ENCODE measurements around the gene PLG. TPM values are rescaled to one million over a fixed set of nuclear protein-coding genes. Genes with fewer than 3 reads are reported as not detected.
"Not testable (repeated sequence)": the region's sequence is repeated elsewhere in the genome, so short reads cannot be mapped to it uniquely, and the experiment has no call there.

PLG gene
- total RNA-seq, 1 experiment from 2014 or later: not detected

DNA sequence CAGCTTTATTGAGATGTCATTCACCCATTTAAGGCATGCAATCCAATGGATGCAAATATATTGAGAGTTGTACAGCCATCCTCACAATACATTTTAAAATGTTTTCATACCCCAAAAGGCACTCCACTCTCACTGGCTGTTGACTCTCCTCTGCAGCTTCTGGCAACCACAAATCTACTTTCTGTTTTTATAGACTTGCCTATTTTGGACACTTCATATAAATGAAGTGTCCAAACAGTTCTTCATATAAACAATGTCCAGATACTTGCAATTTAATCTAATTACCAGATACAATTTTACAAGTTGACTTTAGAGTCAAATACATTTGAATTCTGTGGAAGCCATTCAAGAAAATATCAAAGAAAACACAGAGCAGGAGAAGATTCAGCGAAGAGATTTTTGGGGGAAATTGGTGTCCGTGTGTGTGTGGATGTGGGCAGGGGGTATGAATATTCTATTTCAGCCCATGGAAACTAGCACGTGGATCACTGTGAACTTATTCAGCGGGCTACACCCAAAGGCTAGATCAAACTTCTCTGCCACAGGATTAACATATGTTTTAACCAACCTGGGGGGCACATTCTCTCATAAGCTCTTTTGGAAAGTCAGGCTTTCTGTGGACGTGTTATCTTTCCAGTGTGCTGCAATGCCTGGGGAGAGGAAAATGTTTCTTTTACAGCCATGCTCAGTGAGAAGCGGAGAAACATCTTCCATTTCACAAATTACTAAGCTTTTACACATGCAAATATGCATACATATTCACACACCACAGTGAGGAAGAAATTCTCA is 73.9 kb downstream of the PLG start:
- DNase-seq (ENCODE audit: low read depth): no peak

DNA sequence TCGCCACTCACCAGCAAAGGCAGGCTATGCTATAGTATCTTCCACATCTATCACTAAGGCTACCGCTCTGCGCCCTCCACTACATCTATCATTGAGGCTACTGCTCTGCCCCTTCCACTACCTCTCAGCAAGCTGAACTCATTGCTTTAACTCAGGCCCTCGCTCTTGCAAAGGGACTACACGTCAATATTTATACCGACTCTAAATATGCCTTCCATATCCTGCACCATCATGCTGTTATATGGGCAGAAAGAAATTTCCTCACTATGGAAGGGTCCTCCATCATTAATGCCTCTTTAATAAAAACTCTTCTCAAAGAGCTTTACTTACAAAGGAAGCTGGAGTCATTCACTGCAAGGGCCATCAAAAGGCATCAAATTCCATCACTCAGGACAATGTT is 77.1 kb downstream of the PLG start:
- not testable (repeated sequence) for DNase-seq (ENCODE audit: low read depth)

DNA sequence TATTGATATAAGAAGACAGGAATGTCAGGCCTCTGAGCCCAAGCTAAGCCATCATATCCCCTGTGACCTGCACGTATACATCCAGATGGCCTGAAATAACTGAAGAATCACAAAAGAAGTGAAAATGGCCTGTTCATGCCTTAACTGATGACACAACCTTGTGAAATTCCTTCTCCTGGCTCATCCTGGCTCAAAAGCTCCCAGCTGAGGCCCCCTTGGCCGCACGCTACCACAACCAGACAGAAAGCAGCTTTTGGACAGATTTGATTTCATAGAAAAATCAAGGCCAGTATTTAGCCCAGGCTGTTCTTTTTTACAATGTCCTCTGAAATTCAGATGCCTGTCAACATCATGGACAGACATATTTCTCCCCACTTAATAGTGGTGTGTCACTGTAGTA is 78.6 kb downstream of the PLG start:
- not testable (repeated sequence) for DNase-seq (ENCODE audit: low read depth)

DNA sequence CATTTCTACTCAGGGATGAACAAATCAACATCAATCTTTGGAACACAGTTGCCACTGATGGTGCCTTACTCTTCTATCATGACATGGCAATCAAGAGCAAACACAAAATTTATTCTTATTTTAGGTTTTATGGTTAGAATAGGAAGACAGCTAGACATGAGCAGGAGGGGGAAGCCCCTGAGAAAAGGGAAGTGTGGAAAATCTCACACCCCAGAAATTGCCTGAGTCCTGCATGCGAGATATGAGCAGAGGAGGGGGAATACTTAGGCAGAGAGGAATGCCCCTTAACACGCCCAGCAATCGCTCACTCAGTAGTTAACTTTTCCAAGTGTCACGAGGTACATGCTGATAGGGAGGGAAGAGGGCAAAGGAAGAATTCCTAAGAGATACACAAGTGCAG is 79.3 kb downstream of the PLG start:
- DNase-seq (ENCODE audit: low read depth): no peak

DNA sequence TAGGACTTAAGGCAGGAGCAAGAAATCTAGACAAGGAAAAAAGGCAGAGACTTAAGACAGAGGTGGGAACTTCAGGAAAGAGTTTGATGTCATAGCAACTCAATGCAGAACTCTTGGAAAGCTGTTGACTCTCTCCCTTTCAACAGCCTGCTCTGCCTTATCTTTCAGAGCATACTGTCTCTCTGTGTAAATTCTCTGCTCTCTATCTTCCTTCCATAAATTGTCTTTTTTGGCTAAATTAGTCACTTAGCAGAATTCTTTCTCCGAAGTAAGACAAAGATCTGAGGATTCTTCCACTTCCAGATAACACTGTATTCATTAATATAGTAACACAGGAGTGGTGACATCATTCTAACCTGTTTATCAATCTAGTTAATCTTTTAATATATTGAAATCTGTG is 80.2 kb downstream of the PLG start:
- DNase-seq (ENCODE audit: low read depth): no peak

DNA sequence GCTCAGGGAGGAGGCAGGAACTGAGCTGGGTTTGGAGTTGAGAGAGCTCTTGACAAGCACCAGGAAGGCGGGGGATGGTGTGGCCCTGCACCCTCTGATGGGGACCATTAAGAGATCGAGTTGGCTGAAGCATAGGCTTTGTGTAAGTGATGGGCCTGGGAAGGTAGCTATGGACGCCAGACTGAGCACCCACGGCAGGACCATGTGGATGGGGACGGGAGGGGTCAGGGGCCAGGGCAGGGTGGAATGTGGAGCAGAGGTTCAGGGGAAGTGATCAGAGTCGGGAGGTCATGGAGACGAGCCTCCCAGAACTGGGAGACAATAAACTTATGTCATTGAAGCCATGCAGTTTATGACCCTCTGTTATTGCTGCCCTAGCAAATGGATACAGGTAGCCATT is 81.7 kb downstream of the PLG start:
- DNase-seq (ENCODE audit: low read depth): no peak

DNA sequence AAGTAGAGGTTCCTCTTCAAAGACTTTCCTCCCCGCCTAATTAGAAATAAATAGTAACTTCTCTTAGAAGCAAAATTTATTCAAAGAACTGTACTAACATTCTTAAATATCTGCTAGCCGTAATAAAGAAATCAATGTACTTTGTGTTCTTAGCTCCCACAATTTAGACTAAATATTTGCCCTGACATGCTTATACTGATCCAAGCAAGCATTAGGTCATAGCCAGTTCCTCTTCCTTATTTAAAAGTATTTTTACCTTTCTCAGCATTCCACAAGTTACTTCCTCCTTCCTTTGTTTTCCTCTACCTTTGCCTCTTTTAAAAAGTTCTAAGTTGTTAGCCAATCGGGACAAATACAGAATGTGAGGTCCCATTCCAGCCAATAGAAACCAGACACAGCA is 86.1 kb downstream of the PLG start:
- DNase-seq (ENCODE audit: low read depth): not testable (repeated sequence)

DNA sequence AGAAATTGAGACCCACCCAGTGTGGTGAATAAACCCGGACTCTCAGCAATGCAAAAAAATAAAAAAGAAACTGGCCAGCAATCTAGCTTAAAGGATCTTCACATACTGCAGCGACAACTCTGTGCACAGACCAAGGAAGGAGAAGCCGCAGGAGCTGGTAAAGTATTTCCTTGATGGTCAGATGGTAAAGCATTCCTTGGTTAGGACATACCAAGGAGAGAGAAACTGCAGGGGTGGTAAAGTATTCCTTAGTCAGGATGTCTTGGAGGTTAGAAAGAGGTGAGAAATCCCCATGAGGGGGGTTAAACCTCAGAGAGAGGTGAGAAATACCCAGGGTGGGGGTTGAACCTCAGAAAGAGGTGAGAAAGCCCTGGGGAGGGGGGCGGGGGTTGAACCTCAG is 86.8 kb downstream of the PLG start:
- no peak for DNase-seq (ENCODE audit: low read depth)

DNA sequence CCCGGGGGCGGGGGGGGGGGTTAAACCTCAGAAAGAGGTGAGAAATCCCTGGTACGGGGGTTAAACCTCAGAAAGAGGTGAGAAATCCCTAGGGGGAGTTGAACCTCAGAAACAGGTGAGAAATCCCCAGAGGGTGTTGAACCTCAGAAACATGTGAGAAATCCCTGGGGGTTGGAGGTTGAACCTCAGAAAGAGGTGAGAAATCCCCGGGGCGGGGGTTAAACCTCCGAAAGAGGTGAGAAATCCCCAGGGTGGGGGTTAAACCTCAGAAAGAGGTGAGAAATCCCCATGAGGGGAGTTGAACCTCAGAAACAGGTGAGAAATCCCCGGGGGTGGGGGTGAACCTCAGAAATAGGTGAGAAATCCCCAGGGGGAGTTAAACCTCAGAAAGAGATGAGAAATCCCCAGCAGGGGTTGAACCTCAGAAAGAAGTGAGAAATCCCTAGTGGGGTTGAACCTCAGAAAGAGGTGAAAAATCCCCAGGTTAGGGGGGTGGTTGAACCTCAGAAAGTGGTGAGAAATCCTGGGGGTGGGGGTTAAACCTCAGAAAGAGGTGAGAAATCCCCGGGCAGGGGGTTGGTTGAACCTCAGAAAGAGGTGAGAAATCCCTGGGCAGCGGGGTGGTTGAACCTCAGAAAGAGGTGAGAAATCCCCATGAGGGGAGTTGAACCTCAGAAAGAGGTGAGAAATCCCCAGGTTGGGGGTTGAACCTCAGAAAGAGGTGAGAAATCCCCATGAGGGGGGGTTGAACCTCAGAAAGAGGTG is 87.4 kb downstream of the PLG start:
- no peak for DNase-seq (ENCODE audit: low read depth)

DNA sequence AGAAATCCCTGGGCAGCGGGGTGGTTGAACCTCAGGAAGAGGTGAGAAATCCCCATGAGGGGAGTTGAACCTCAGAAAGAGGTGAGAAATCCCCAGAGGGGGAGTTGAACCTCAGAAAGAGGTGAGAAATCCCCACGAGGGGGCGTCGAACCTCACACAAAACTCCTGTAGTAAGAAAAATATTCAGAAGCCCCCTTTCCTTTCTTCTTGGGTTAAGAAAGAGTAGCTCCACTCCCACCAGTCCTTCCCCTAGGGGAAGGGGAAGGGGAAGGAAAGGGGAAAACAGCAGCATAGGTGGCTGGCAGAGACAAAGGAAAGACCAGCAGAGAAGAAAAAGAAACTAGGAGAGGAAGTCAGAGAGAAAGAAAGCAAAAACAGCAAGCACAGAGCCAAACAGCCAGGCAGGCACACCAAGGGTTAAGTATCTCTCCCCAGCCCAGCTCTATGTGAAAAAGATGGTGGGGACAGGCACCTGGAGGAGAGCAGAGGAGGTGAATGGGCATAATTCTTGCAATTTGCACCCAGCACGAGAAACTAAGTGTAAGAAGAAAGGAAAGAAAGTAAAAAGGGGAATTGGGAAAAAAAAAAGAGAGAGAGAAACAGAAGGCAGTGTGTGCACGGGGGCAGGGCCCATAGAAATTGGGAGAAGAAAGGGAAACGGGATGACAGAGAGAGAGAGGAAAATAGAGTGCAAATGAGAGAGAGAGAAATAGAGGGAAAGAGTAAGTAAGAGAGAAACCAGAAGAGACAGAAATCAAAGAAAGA is 88.2 kb downstream of the PLG start:
- DNase-seq (ENCODE audit: low read depth): no peak

DNA sequence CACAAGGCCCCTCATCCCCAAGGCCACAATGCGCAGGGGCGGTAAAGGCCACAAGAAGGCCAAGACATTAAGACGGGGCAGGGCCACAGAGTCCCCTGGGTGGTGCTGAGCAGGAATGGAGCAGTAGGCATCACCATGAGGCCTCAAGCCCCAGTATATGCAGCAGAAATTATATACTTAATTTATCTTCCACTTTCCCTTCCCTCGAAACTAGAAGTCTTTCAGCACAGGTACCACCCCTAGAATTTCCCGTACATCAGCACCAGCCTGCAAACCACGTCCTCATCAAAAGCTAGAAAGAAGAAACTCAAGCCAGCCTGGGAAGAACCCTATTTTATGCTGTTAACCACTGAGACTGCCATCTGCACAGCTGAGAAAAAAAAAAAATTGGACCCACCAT is 89.4 kb downstream of the PLG start:
- DNase-seq (ENCODE audit: low read depth): no peak

DNA sequence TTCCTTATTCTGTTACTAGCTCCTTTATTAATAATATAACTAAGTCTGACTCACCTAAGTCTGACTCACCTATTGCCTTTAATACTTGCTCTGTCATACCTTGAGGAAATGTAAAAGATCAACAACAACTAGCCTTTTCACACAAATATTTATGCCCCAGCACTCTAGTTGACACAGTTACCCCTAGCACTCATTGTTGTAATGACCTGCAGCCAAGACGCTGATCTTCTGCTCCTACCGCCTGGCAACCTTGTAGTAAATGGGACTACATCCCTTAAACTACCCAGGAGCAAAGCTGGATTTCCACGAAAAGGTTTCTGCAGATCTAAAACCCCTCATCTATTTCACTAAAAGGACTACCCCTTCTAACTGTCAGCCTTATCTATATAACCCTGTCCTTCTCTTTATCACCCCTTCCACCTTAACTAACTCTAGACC is 90.0 kb downstream of the PLG start:
- DNase-seq (ENCODE audit: low read depth): no peak

DNA sequence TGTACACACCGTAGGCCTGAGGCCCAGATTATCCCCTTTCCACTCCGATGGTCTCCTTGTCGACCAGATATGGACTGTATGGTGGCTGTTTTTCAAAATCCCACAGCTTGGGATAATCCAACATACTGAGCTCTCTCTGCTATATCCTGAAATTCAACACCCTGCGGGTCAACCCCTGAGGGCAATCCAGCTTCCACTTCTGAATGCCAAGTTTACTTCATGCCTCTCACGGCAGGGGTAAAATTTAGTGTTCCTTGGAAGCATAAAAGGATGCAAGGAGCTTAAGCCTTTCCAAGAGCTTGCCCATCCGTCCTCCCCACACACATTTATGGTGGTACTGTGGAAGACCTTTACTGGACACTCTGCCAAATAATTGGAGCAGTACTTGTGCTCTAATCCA is 90.7 kb downstream of the PLG start:
- DNase-seq (ENCODE audit: low read depth): peak; percentile 45

DNA sequence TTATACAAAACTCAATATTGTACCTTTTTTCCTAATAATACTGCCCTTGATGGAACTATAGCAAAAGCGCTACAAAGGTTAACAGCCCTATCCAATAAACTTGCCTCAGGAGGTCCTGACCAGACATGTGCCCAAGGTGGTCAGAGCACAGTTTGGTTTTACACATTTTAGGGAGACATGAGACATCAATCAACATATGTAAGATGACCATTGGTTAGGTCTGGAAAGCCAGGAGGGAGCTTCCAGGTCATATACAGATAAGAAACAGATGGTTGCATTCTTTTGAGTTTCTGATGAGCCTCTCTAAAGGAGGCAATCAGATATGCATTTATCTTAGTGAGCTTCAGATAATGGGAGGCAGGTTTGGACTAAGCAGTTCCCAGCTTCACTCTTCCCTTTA is 91.6 kb downstream of the PLG start:
- no peak for DNase-seq (ENCODE audit: low read depth)

DNA sequence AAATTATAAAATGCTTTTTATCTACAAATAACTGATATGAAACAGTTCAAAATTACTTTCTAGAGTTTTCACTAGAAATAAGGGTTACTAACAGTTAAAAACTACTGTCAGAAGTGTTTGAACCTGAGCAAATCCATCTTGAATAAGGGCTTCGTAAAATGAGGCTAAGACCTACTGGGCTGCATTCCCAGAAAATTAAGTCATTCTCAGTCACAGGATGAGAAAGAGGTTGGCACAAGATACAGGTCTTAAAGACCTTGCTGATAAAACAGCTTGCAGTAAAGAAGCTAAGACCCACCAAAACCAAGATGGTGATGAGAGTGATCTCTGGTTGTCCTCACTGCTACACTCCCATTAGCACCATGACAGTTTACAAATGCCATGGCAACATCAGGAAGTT is 93.7 kb downstream of the PLG start:
- no peak for DNase-seq (ENCODE audit: low read depth)

DNA sequence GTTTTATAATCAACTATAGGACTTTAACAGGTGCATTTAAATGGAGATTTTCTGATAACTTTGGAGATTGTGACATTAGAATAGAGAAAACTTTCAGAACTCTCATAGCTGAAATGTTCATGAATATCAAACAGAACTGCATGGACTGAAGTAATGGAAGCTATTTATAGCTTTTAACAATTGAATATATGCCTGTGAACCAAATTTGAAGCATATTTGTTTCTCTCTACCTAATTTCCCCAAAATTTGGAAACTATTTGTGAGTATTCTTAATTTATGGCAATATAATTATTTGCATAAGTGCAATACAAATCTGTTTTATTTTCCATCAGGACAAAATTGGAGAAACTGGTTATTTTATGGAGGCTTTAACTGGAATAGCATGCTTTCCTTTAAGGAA is 96.6 kb downstream of the PLG start:
- DNase-seq (ENCODE audit: low read depth): no peak

DNA sequence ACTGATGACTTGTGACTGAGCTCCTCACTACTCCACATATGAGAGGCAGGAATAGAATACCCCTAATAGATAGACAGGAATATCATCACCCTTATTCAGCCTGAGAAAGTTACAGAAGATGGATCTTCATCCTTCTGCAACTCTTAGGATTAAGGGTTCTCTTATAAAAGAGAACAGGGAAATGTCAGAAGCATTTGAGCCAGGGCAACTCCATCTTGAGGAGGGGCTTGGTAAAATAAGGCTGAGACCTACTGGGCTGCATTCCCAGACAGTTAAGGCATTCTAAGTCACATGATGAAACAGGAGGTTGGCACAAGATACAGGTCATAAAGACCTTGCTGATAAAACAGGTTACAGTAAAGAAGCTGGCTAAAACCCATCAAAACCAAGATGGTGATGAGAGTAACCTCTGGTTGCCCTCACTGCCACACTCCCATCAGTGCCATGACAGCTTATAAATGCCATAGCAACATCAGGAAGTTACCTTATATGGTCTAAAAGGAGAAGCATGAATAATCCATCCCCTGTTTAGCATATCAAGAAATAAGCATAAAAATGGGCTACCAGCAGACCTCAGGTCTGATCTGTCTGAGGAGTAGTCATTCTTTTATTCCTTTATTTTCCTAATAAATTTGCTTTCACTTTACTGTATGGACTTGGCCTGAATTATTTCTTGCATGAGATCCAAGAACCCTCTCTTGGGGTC is 97.9 kb downstream of the PLG start:
- DNase-seq (ENCODE audit: low read depth): no peak

DNA sequence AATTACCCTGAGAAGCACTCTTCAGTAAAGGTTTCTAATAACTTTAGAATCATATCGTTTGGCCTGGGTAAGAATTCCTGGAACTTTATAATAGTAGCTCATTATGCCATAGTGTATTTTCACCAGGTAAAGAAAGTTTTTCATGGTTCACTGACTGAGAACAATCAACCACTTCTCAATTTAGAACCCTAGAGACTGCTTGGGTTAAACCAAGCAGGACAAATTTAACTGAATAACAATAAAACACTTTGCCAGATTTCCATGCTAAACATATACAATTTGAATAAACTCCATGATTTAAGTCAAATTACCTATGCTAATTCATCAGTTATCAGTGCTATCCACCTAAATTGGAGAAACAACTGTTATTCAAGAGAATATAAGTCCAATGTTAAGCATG is 99.4 kb downstream of the PLG start:
- DNase-seq (ENCODE audit: low read depth): no peak

DNA sequence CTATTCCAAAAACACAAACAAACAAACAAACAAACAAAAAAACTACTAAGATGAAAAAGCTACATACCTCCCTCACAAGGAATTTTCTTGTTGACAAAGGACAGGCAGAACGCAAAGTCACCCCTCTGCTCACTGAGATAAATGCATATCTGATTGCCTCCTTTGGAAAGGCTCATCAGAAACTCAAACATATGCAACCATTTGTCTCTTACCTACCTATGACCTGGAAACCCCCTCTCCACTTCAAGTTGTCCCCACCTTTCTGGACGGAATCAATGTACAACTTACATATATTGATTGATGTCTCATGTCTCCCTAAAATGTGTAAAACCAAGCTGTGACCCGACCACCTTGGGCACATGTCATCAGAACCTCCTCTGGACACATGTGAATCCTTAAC is 100.0 kb downstream of the PLG start:
- not testable (repeated sequence) for DNase-seq (ENCODE audit: low read depth)
